Uterus (tissue), 4 donors: ENCODE data around the gene MMP2. TPM values are rescaled to one million over a fixed set of nuclear protein-coding genes. Genes with fewer than 3 reads are reported as not detected.

Experiments
- DNase-seq, 2 donors: peaks; one replicate each; pipeline ENCODE4 v3.0.0-alpha.2; 2019 to 2020
- H3K27ac ChIP-seq, 2 donors: fragments of 200-600 bp; sonication (generic); 1 replicate in 1 of 2; 2 replicates in 1 of 2; pipeline ENCODE4 v1.5.1; 2016 to 2018
- H3K27me3 ChIP-seq, 2 donors: fragments of 200-600 bp; sonication (generic); one replicate each; pipeline ENCODE4 v1.5.1; 2018 to 2019; ENCODE audit warnings: control low read depth in 1 of 2
- H3K36me3 ChIP-seq, 2 donors: fragments of 200-600 bp; sonication (generic); one replicate each; pipeline ENCODE4 v1.5.1; 2019; ENCODE audit warnings: control low read depth in 1 of 2
- H3K4me1 ChIP-seq, 2 donors: fragments of 200-600 bp; sonication (generic); one replicate each; pipeline ENCODE4 v1.5.1; 2018 to 2019; ENCODE audit warnings: control low read depth in 1 of 2
- H3K4me3 ChIP-seq, 2 donors: fragments of 200-600 bp; sonication (generic); 1 replicate in 1 of 2; 2 replicates in 1 of 2; pipeline ENCODE4 v1.5.1; 2018 to 2019; ENCODE audit warnings: mild to moderate bottlenecking in 1 of 2
- H3K9me3 ChIP-seq, 2 donors: fragments of 200-600 bp; sonication (generic); one replicate each; pipeline ENCODE4 v1.5.1; 2019; ENCODE audit warnings: control low read depth in 1 of 2
- POLR2A ChIP-seq, 2 donors: fragments of 450-650 bp; IDR thresholded peaks; one replicate each; pipeline ENCODE4 v1.6.1; 2016; ENCODE audit warnings: antibody characterized with exemption in 2 of 2, mild to moderate bottlenecking in 1 of 2, moderate library complexity in 1 of 2
- intact Hi-C: fragments of 100-400 bp; cut with DNase I; formaldehyde crosslinking; loops from one replicate; pipeline ENCODE4 v1.15.1; 2023; ENCODE audit warnings: low total_unique reads
- total RNA-seq, 4 donors: library from RNA; depleted of rRNA in 3 of 4; stranded (reverse); fragments of >200 nt in 3 of 4; gene quantifications; one replicate each; pipeline versions ENCODE4 v1.1.0 to v1.2.4, GENCODE V29; 2014 to 2023
- TF ChIP-seq, protein P1 (sequence below), 4 experiments: fragments of 200-600 bp in 2 of 4; fragments of 450-650 bp in 2 of 4; sonication (generic) in 2 of 4; IDR thresholded peaks; one replicate each; pipeline ENCODE4 v1.5.1; 2016 to 2019; ENCODE audit warnings: antibody characterized with exemption in 4 of 4, mild to moderate bottlenecking in 2 of 4, moderate library complexity in 1 of 4
- donor health status: DM: yes; HTN: yes; CAD: no.

The MMP2 gene
- total RNA-seq, 4 donors from 2014 or later = 130 to 578 (median 324) TPM

DNA sequence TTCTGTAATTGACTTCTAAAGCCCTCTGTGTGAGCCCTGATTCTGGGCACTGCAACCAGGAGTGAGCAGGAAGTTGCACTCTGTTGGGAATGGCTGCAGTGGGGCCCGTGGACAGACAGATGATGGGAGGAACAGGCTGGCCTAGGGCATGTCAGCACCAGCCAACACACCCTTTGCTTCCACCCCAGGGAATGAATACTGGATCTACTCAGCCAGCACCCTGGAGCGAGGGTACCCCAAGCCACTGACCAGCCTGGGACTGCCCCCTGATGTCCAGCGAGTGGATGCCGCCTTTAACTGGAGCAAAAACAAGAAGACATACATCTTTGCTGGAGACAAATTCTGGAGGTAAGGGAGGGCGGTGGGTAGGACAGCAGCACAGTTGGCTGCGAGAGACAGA is 19.1 kb downstream of the MMP2 start:
- peaks cover 9 to 24% of the 10 kb centered on the region in 2 donors for H3K4me1 ChIP-seq
- intact Hi-C loops = no loop called here
- DNase-seq = no peak

DNA sequence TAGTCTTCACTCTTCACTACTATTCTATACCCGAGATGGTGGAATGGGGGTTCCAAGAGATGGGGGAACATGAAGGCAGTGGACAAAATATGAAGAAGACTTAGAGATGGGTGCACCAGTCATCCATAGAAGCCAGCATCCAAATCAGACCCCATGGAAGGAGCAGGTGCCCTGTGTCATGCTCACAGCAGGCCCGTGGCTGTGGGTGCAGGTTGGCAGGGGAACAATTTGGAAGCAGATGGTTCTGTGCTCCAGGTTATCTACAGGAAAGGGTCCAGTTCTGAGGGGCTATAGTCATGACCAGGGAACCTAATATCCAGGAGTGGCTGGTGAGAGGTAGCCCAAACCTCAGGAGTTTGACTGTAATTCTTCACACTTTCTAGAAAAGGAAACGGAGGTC is 20.3 kb downstream of the MMP2 start:
- no peak overlapping the region for H3K4me3 ChIP-seq
- intact Hi-C loops = no loop called here
- peak overlapping the region; percentile 62 to 75 for H3K27ac ChIP-seq
- no peaks in the 10 kb centered on the region for H3K36me3 ChIP-seq
- no peaks in the 10 kb centered on the region for H3K27me3 ChIP-seq
- DNase-seq = no peak
- no peaks in the 10 kb centered on the region for H3K9me3 ChIP-seq
- peaks cover 7 to 29% of the 10 kb centered on the region in 2 donors for H3K4me1 ChIP-seq
- TF ChIP-seq POLR2A (IDR thresholded peaks at IDR 0.05) = no peak
- TF ChIP-seq, protein P1, sequence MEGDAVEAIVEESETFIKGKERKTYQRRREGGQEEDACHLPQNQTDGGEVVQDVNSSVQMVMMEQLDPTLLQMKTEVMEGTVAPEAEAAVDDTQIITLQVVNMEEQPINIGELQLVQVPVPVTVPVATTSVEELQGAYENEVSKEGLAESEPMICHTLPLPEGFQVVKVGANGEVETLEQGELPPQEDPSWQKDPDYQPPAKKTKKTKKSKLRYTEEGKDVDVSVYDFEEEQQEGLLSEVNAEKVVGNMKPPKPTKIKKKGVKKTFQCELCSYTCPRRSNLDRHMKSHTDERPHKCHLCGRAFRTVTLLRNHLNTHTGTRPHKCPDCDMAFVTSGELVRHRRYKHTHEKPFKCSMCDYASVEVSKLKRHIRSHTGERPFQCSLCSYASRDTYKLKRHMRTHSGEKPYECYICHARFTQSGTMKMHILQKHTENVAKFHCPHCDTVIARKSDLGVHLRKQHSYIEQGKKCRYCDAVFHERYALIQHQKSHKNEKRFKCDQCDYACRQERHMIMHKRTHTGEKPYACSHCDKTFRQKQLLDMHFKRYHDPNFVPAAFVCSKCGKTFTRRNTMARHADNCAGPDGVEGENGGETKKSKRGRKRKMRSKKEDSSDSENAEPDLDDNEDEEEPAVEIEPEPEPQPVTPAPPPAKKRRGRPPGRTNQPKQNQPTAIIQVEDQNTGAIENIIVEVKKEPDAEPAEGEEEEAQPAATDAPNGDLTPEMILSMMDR (IDR thresholded peaks at IDR 0.05) = no peak

More for the DNA sequence above, 19.1 kb downstream of the MMP2 start:
- Histone ChIP-seq H3K9me3 (no peaks in the 10 kb centered on the region), H3K27me3 (no peaks in the 10 kb centered on the region), H3K4me3 (no peak overlapping the region), H3K27ac (peak overlapping the region in 1 of 2 donors; percentile 48), H3K36me3 (no peaks in the 10 kb centered on the region)
- TF ChIP-seq POLR2A (IDR thresholded peaks at IDR 0.05) = no peak
- TF ChIP-seq, protein P1 (IDR thresholded peaks at IDR 0.05) = no peak

DNA sequence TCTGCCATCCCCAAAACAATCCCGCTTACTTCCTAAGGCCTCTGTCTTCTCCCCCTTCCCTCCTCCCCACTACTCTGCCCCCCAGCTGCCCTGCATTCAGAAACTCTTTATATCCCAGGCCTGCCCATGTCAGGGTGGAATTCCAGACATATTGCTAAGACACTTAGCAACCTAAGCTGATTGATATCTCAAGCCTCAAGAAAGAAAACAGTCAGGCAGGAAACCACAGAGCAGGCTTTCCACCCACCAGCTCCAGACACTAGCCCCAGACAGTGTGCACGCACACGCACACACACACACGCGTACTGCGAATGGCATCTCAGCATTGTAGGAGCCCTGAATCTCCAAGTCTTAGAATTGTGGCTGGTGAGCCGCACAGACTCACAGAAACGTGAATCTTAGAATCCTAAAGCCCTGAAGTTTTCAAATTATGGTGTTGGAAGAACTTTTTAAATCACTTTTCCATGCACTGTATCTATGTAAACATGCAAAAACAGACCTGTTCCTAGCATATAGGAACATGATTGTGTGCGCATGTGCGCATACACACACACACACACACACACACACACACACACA is 21.0 kb downstream of the MMP2 start:
- intact Hi-C loops = no loop called here
- H3K27me3 ChIP-seq = no peaks in the 10 kb centered on the region
- peak in 1 of 2 donors; percentile 13 for DNase-seq

DNA sequence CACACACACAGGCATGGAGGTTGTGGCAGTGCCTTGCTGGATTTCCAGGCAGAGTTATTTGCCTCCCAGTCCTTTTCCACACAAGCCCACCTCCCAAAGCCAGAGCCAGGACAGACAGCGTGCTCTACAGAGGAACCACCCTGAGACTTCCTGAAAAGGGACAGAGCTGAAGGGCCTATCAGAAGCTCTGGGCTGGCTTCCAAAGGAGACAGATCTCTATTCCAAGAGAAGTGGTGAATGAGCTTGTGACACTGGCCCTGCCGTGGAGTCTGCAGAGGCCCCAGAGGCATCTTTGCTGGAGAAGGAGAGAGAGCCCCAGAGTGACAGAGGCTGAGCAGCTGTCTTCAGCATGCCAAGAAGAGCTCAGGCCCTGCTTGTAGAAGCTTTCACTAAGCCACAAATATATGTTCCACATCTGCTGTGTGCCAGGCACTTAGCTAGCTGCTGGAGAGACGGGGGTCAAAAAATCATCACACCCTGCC is 21.6 kb downstream of the MMP2 start:
- no peaks in the 10 kb centered on the region for H3K27me3 ChIP-seq
- TF ChIP-seq, protein P1 (IDR thresholded peaks at IDR 0.05) = no peak
- no peak for TF ChIP-seq POLR2A (IDR thresholded peaks at IDR 0.05)
- peak overlapping the region; percentile 62 to 75 for H3K27ac ChIP-seq
- no peak overlapping the region for H3K4me3 ChIP-seq
- H3K9me3 ChIP-seq = no peaks in the 10 kb centered on the region
- no peaks in the 10 kb centered on the region for H3K36me3 ChIP-seq
- DNase-seq = peak in 1 of 2 donors; percentile 28
- intact Hi-C loops = no loop called here
- peaks cover 4 to 22% of the 10 kb centered on the region in 2 donors for H3K4me1 ChIP-seq

More for the DNA sequence above, 21.0 kb downstream of the MMP2 start:
- Histone ChIP-seq H3K27ac (peak overlapping the region; percentile 62 to 75), H3K36me3 (no peaks in the 10 kb centered on the region), H3K4me1 (peaks cover 4 to 22% of the 10 kb centered on the region in 2 donors), H3K4me3 (no peak overlapping the region), H3K9me3 (no peaks in the 10 kb centered on the region)
- TF ChIP-seq, protein P1 (IDR thresholded peaks at IDR 0.05) = no peak

DNA sequence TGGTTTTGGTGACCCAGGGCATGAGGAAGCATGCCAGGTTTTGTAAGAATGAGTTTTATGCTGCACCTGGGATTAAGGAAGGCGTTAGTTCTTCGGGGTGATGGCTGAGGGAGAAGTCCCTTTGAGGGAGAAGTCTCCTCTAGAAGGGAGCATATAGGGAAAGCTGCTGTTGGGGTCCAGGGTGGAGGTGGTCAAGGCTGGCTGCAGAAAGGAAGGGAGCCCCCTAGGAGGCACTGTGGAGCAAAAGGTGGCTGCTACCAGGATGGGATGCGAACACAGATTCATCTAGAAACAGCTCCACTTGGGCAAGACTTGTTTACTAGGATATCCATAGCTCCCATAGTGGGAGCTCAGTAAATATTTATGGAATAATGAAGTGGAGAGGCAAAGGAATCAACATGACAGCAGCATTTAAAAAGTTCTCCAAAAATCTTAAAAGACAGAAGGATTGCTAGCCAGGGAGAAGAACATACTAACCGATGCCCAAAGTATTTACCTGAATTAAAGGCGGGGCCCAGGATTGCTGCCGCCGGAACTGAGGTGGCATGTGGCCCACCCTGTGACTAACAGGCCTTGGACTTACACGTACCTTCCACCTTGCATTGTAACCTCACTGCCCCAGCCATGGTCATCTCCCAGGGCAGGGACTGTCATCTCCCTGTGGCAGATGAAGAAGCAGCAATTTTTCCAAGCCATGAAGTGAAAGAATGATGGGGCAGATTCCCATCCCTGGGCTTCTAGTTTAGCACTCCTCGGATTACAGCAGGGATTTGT is 22.7 kb downstream of the MMP2 start:
- H3K4me3 ChIP-seq = no peak overlapping the region
- intact Hi-C loops = no loop called here

More for the DNA sequence above, 22.7 kb downstream of the MMP2 start:
- no peaks in the 10 kb centered on the region for H3K27me3 ChIP-seq
- no peaks in the 10 kb centered on the region for H3K36me3 ChIP-seq
- peak in 1 of 2 donors; percentile 18 for DNase-seq
- TF ChIP-seq POLR2A (IDR thresholded peaks at IDR 0.05) = no peak
- TF ChIP-seq, protein P1 (IDR thresholded peaks at IDR 0.05) = peak in 1 of 4 experiments; percentile 10
- H3K4me1 ChIP-seq = peaks cover 4 to 22% of the 10 kb centered on the region in 2 donors
- H3K9me3 ChIP-seq = no peaks in the 10 kb centered on the region
- peak overlapping the region; percentile 62 to 75 for H3K27ac ChIP-seq
